ENCODE results near the gene ARHGAP10. TPM values are rescaled to one million over a fixed set of nuclear protein-coding genes. Genes with fewer than 3 reads are reported as not detected.

Gene ARHGAP10
- total and polyA plus RNA-seq, 2 donors (not counting 1 experiment from before 2014, with no cell fraction given), result 0.10 to 0.34 TPM

GRCh38 chr4:148052448-148052847, 320.6 kb downstream of the ARHGAP10 start:
- H3K27me3 ChIP-seq (replicated peaks in 1 of 4; ENCODE audit: control extremely low read depth in 1 of 4, control insufficient read depth in 3 of 4, insufficient read depth in 4 of 4, low read length in 3 of 4), result peaks cover 0 to 4% (median 0%) of the 10 kb centered on the region in 4 experiments
- ChIA-PET CTCF (interaction anchor here (0.6 kb wide), 1 partner anchor 147 kb away, joined by 3 read pairs; no protein-coding TSS in a partner anchor), POLR2A (no interaction called here)
- no peak for DNase-seq
- no peaks in the 10 kb centered on the region for H3K36me3 ChIP-seq (replicated peaks in 1 of 2; ENCODE audit: control extremely low read depth in 1 of 2, control insufficient read depth in 1 of 2, extremely low read depth in 1 of 2, insufficient read depth in 2 of 2, low read length in 1 of 2)
- H4K20me1 ChIP-seq (ENCODE audit: control insufficient read depth, insufficient read depth, low read length, poor library complexity, severe bottlenecking), result no peaks in the 10 kb centered on the region
- H3K9me3 ChIP-seq (ENCODE audit: control extremely low read depth in 1 of 3, control insufficient read depth in 2 of 3, insufficient read depth in 1 of 3, low read length in 2 of 3), result no peaks in the 10 kb centered on the region
- H3K27ac ChIP-seq (ENCODE audit: low read length in 2 of 2), result no peak overlapping the region
- H3K79me2 ChIP-seq (ENCODE audit: control insufficient read depth, insufficient read depth, low read length), result no peaks in the 10 kb centered on the region
- H3K4me1 Mint-ChIP-seq, result peaks cover 10% of the 10 kb centered on the region
- H3K27ac Mint-ChIP-seq, result no peak overlapping the region
- H3K4me3 Mint-ChIP-seq, result no peak overlapping the region
- H3K27me3 Mint-ChIP-seq, result peaks cover 3% of the 10 kb centered on the region
- H3K9ac ChIP-seq (ENCODE audit: low read length), result no peak overlapping the region
- peaks cover 15% of the 10 kb centered on the region in 2 donors for H3K4me1 ChIP-seq (ENCODE audit: control insufficient read depth in 2 of 2, insufficient read depth in 2 of 2, low read length in 2 of 2)
- no peak overlapping the region for H3K4me2 ChIP-seq (replicated peaks; ENCODE audit: low read depth, low read length, poor library complexity, severe bottlenecking)
- ATAC-seq (ENCODE audit: low read depth), result no peak
- H2AFZ ChIP-seq (ENCODE audit: insufficient read depth, low read depth, low read length, poor library complexity, severe bottlenecking), result no peak overlapping the region
- H3K9me3 Mint-ChIP-seq (ENCODE audit: insufficient read depth), result no peaks in the 10 kb centered on the region
- intact Hi-C loops (cut with micrococcal nuclease), result no loop called here
- no peak overlapping the region for H3K4me3 ChIP-seq (ENCODE audit: control extremely low read depth in 1 of 5, extremely low read depth in 1 of 5, insufficient read depth in 1 of 5, low read depth in 2 of 5, low read length in 4 of 5)
- TF ChIP-seq CTCF (IDR thresholded peaks at IDR 0.05) (no peak), EZH2 (IDR thresholded peaks at IDR 0.05; ENCODE audit: borderline replicate concordance, insufficient read depth, low read depth, low read length, poor library complexity, severe bottlenecking) (no peak)

GRCh38 chr4:148053298-148054003, 321.6 kb downstream of the ARHGAP10 start:
- H3K27me3 ChIP-seq (replicated peaks in 1 of 4; ENCODE audit: control extremely low read depth in 1 of 4, control insufficient read depth in 3 of 4, insufficient read depth in 4 of 4, low read length in 3 of 4), result peaks cover 0 to 4% (median 0%) of the 10 kb centered on the region in 4 experiments
- no peak overlapping the region for H2AFZ ChIP-seq (ENCODE audit: insufficient read depth, low read depth, low read length, poor library complexity, severe bottlenecking)
- peaks cover 20 to 21% of the 10 kb centered on the region in 2 donors for H3K4me1 ChIP-seq (ENCODE audit: control insufficient read depth in 2 of 2, insufficient read depth in 2 of 2, low read length in 2 of 2)
- Mint-ChIP-seq H3K4me3 (no peak overlapping the region), H3K27ac (no peak overlapping the region), H3K9me3 (ENCODE audit: insufficient read depth) (no peaks in the 10 kb centered on the region), H3K27me3 (peaks cover 3% of the 10 kb centered on the region), H3K4me1 (peaks cover 18% of the 10 kb centered on the region)
- H3K36me3 ChIP-seq (replicated peaks in 1 of 2; ENCODE audit: control extremely low read depth in 1 of 2, control insufficient read depth in 1 of 2, extremely low read depth in 1 of 2, insufficient read depth in 2 of 2, low read length in 1 of 2), result no peaks in the 10 kb centered on the region
- H3K79me2 ChIP-seq (ENCODE audit: control insufficient read depth, insufficient read depth, low read length), result no peaks in the 10 kb centered on the region
- no peak overlapping the region for H3K4me2 ChIP-seq (replicated peaks; ENCODE audit: low read depth, low read length, poor library complexity, severe bottlenecking)
- H4K20me1 ChIP-seq (ENCODE audit: control insufficient read depth, insufficient read depth, low read length, poor library complexity, severe bottlenecking), result no peaks in the 10 kb centered on the region
- no peaks in the 10 kb centered on the region for H3K9me3 ChIP-seq (ENCODE audit: control extremely low read depth in 1 of 3, control insufficient read depth in 2 of 3, insufficient read depth in 1 of 3, low read length in 2 of 3)
- WGBS (ENCODE audit: insufficient coverage), result 87% methylated on average over 3 of the region's 11 CpGs
- no peak overlapping the region for H3K9ac ChIP-seq (ENCODE audit: low read length)
- no peak overlapping the region for H3K27ac ChIP-seq (ENCODE audit: low read length in 2 of 2)
- intact Hi-C loops (cut with micrococcal nuclease), result no loop called here
- ATAC-seq (ENCODE audit: low read depth) (no peak), DNase-seq (no peak)
- TF ChIP-seq CTCF (IDR thresholded peaks at IDR 0.05) (no peak), EZH2 (IDR thresholded peaks at IDR 0.05; ENCODE audit: borderline replicate concordance, insufficient read depth, low read depth, low read length, poor library complexity, severe bottlenecking) (no peak)
- ChIA-PET CTCF (interaction anchor here (1.6 to 2.2 kb wide), 2 partner anchors 8 to 12 kb away, joined by 3 to 9 read pairs; no protein-coding TSS in a partner anchor), POLR2A (no interaction called here)
- H3K4me3 ChIP-seq (ENCODE audit: control extremely low read depth in 1 of 5, extremely low read depth in 1 of 5, insufficient read depth in 1 of 5, low read depth in 2 of 5, low read length in 4 of 5), result no peak overlapping the region

Data from B cell (primary cell).